ENCODE measurements around the gene DICER1.

Gene DICER1

GRCh38 chr14:95057147-95057546, 100.2 kb downstream of the DICER1 start:
- DNase-seq (ENCODE audit: low read depth), result no peak

- no peak for DNase-seq (ENCODE audit: low read depth)
Observed at GRCh38 chr14:95056476-95056875, 100.9 kb downstream of the DICER1 start.

- DNase-seq (ENCODE audit: low read depth), result no peak
Observed at GRCh38 chr14:95055318-95055717, 102.0 kb downstream of the DICER1 start.

GRCh38 chr14:95054346-95055280, 102.7 kb downstream of the DICER1 start:
- DNase-seq (ENCODE audit: low read depth), result no peak

- no peak for DNase-seq (ENCODE audit: low read depth)
Observed at GRCh38 chr14:95052016-95052585, 105.2 kb downstream of the DICER1 start.

- no peak for DNase-seq (ENCODE audit: low read depth)
Observed at GRCh38 chr14:95049952-95050351, 107.4 kb downstream of the DICER1 start.

- no peak for DNase-seq (ENCODE audit: low read depth)
Observed at GRCh38 chr14:95048771-95049312, 108.5 kb downstream of the DICER1 start.

GRCh38 chr14:95047754-95048153, 109.6 kb downstream of the DICER1 start:
- no peak for DNase-seq (ENCODE audit: low read depth)

GRCh38 chr14:95046711-95047681, 110.3 kb downstream of the DICER1 start:
- DNase-seq (ENCODE audit: low read depth), result no peak

GRCh38 chr14:95045836-95046430, 111.4 kb downstream of the DICER1 start:
- no peak for DNase-seq (ENCODE audit: low read depth)

- DNase-seq (ENCODE audit: low read depth), result no peak
Observed at GRCh38 chr14:95045106-95045701, 112.1 kb downstream of the DICER1 start.

- DNase-seq (ENCODE audit: low read depth), result no peak
Observed at GRCh38 chr14:95044463-95045105, 112.7 kb downstream of the DICER1 start.

- no peak for DNase-seq (ENCODE audit: low read depth)
Observed at GRCh38 chr14:95043732-95044462, 113.4 kb downstream of the DICER1 start.

GRCh38 chr14:95043314-95043713, 114.0 kb downstream of the DICER1 start:
- DNase-seq (ENCODE audit: low read depth), result no peak

- no peak for DNase-seq (ENCODE audit: low read depth)
Observed at GRCh38 chr14:95041477-95042020, 115.8 kb downstream of the DICER1 start.

- no peak for DNase-seq (ENCODE audit: low read depth)
Observed at GRCh38 chr14:95040708-95041476, 116.4 kb downstream of the DICER1 start.

- DNase-seq (ENCODE audit: low read depth), result no peak
Observed at GRCh38 chr14:95039993-95040348, 117.4 kb downstream of the DICER1 start.

- no peak for DNase-seq (ENCODE audit: low read depth)
Observed at GRCh38 chr14:95039259-95039992, 117.9 kb downstream of the DICER1 start.

Measured in stimulated activated CD8-positive, alpha-beta memory T cell treated with anti-CD3 and anti-CD28 coated beads, Interleukin-12 subunit alpha, Interleukin-12 subunit beta, amount 100 ng/mL, for 4 hours (primary cell).